OCI-LY7 (cell line): Measurements from ENCODE around the gene THSD7A. TPM values are rescaled to one million over a fixed set of nuclear protein-coding genes. Genes with fewer than 3 reads are reported as not detected.

Experiments
- BruUV-seq: library from RNA; stranded (reverse); fragments of 400-500 nt; replicated peaks from 2 replicates; lab custom pipeline; 2021; lab: Mats Ljungman, UMichigan
- CTCF ChIA-PET: fragments of 300-600 bp; sonication (Branson Sonifier 250); formaldehyde crosslinking; loops from one replicate; lab custom pipeline; 2022; ENCODE audit warnings: antibody characterized with exemption; ENCODE audit not compliant: unreplicated experiment; lab: Charles Lee
- POLR2A ChIA-PET: fragments of 300-600 bp; sonication (Branson Sonifier 250); formaldehyde crosslinking; loops from one replicate; lab custom pipeline; 2022; ENCODE audit warnings: antibody characterized with exemption; lab: Charles Lee
- DNase-seq: peaks from one replicate; pipeline ENCODE4 v3.0.0-alpha.2; 2015; ENCODE audit warnings: low spot score
- H2AFZ ChIP-seq: fragments of 200-600 bp; sonication (generic), shearing (Covaris generic); 2 replicates; pipeline ENCODE4 v1.6.1; 2014; ENCODE audit warnings: mild to moderate bottlenecking, antibody characterized with exemption, low read length, moderate library complexity
- H3K27ac ChIP-seq: fragments of 200-600 bp; sonication (generic); 2 replicates; pipeline ENCODE4 v1.5.1; 2014; ENCODE audit warnings: mixed run types, low read depth, mild to moderate bottlenecking, moderate library complexity, low read length, inconsistent platforms; ENCODE audit not compliant: poor library complexity, severe bottlenecking
- H3K36me3 ChIP-seq: fragments of 200-600 bp; sonication (generic); 2 replicates; pipeline ENCODE4 v1.6.1; 2014; ENCODE audit warnings: mild to moderate bottlenecking, antibody characterized with exemption, low read length, moderate library complexity, mixed read lengths; ENCODE audit not compliant: insufficient read depth
- H3K4me1 ChIP-seq: fragments of 200-600 bp; sonication (generic); 2 replicates; pipeline ENCODE4 v1.5.1; 2014; ENCODE audit warnings: mild to moderate bottlenecking, low read length; ENCODE audit not compliant: insufficient read depth, poor library complexity, severe bottlenecking
- H3K4me2 ChIP-seq: fragments of 200-600 bp; sonication (generic); 2 replicates; pipeline ENCODE4 v1.6.1; 2014; ENCODE audit warnings: mild to moderate bottlenecking, low read length
- H3K4me3 ChIP-seq: fragments of 200-600 bp; sonication (generic); 2 replicates; pipeline ENCODE4 v1.5.1; 2014; ENCODE audit warnings: mild to moderate bottlenecking, low read depth, low read length; ENCODE audit not compliant: poor library complexity, severe bottlenecking
- H3K79me2 ChIP-seq: fragments of 200-600 bp; sonication (generic); 2 replicates; pipeline ENCODE4 v1.6.1; 2016; ENCODE audit warnings: low read depth, mild to moderate bottlenecking, low read length, moderate library complexity, mixed read lengths; ENCODE audit not compliant: insufficient read depth
- H3K9me2 ChIP-seq: fragments of 200-600 bp; sonication (generic); 2 replicates; pipeline ENCODE4 v1.6.1; 2016; ENCODE audit warnings: mild to moderate bottlenecking, low read length, mixed read lengths; ENCODE audit not compliant: insufficient read depth
- H3K9me3 ChIP-seq: fragments of 200-600 bp; sonication (generic); 2 replicates; pipeline ENCODE4 v1.6.1; 2014; ENCODE audit warnings: mild to moderate bottlenecking, mixed run types, low read length, mixed read lengths
- H4K20me1 ChIP-seq: fragments of 200-600 bp; sonication (generic); 2 replicates; pipeline ENCODE4 v1.6.1; 2014; ENCODE audit warnings: mild to moderate bottlenecking, antibody characterized with exemption, low read length, moderate library complexity, mixed read lengths; ENCODE audit not compliant: insufficient read depth
- EZH2phosphoT487 ChIP-seq: fragments of 200-600 bp; sonication (generic); IDR thresholded peaks from 2 replicates; pipeline ENCODE4 v1.6.1; 2018; ENCODE audit warnings: low read depth, borderline replicate concordance, mild to moderate bottlenecking, mixed run types, antibody characterized with exemption, low read length, moderate library complexity, mixed read lengths
- intact Hi-C: fragments of 100-400 bp; cut with micrococcal nuclease; formaldehyde crosslinking; loops from one replicate; pipeline ENCODE4 v1.10.0; 2022; ENCODE audit not compliant: unreplicated experiment
- total RNA-seq, 2 experiments: library from RNA; depleted of rRNA in 1 of 2; stranded (reverse); fragments of >200 nt in 1 of 2; shearing (Covaris generic) in 1 of 2; gene quantifications; 2 replicates each; pipeline ENCODE4 v1.2.3, GENCODE V29; 2014 to 2022
- TF ChIP-seq, protein P1 (sequence below): fragments of 200-600 bp; sonication (generic); conservative IDR thresholded peaks from 2 replicates; pipeline ENCODE4 v1.5.1; 2014; ENCODE audit warnings: mild to moderate bottlenecking, antibody characterized with exemption, low read length, moderate library complexity, mixed read lengths

THSD7A gene
- total RNA-seq, 2 experiments from 2014 or later = 0.13 TPM; not detected in 1

DNA sequence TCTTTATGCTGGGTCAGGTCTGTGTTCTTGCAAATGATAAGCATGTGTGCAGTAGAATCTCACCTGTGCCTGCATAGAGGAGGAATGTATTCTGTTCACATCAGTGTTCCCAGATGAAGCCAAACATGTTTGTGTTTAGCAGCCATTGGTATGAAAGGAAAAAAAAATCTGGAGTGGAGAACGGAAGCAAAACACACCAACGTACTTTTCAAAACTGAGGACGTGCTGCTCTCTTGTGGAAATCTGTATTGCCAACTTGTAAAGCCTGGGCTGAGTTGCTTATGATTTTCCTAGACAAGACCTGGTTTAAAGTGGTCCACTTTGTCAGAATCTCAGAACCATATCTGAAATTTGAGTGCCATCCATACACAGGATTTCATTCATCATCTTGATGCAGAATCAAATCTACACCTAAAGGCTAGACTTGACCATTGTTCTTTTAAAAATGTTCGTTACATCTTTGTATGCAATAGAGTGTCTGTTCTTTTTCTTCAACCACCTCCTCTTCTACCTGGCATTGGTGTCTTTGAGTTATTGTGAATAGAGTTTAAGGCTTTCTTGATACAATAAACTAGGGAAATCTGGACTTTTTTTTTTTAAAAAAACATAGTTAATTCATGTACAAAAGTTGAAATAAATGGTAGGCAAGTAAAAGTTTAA lies 490.6 kb downstream of the THSD7A start:
- no peak overlapping the region for H3K4me2 ChIP-seq
- POLR2A ChIA-PET = no interaction called here
- CTCF ChIA-PET = no interaction called here

DNA sequence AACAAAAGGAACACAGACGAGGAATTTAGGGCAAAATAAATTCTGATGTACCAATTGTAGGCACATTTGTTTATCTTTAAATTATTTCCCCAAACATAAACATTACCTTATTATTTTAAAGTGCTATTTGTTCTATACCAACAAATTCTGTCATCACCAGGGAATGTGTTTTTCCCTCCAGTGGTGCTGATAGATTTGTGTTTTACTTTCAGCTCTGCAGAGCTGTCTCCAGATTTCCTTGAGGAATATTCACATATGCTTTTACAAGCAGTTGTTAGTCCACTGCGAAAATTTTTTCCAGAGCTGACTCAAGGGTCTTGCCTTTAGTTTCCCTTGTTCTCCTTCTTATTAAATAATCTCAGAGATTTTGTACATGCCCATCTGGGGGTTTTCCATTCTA lies 495.6 kb downstream of the THSD7A start:
- Histone ChIP-seq H2AFZ (no peak overlapping the region), H3K4me2 (no peak overlapping the region), H4K20me1 (no peaks in the 10 kb centered on the region), H3K9me2 (no peaks in the 10 kb centered on the region), H3K27ac (no peak overlapping the region), H3K36me3 (no peaks in the 10 kb centered on the region), H3K9me3 (no peaks in the 10 kb centered on the region), H3K4me1 (no peaks in the 10 kb centered on the region), H3K4me3 (no peak overlapping the region), H3K79me2 (no peaks in the 10 kb centered on the region)
- BruUV-seq = no TSS peak
- intact Hi-C loops = no loop called here
- no peak for TF ChIP-seq EZH2phosphoT487
- TF ChIP-seq, protein P1, sequence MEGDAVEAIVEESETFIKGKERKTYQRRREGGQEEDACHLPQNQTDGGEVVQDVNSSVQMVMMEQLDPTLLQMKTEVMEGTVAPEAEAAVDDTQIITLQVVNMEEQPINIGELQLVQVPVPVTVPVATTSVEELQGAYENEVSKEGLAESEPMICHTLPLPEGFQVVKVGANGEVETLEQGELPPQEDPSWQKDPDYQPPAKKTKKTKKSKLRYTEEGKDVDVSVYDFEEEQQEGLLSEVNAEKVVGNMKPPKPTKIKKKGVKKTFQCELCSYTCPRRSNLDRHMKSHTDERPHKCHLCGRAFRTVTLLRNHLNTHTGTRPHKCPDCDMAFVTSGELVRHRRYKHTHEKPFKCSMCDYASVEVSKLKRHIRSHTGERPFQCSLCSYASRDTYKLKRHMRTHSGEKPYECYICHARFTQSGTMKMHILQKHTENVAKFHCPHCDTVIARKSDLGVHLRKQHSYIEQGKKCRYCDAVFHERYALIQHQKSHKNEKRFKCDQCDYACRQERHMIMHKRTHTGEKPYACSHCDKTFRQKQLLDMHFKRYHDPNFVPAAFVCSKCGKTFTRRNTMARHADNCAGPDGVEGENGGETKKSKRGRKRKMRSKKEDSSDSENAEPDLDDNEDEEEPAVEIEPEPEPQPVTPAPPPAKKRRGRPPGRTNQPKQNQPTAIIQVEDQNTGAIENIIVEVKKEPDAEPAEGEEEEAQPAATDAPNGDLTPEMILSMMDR = no peak
- ChIA-PET CTCF (no interaction called here), POLR2A (no interaction called here)
- no peak for DNase-seq

More for the DNA sequence above, 490.6 kb downstream of the THSD7A start:
- H3K79me2 ChIP-seq = no peaks in the 10 kb centered on the region
- H3K9me3 ChIP-seq = no peaks in the 10 kb centered on the region
- no peak for TF ChIP-seq EZH2phosphoT487
- TF ChIP-seq, protein P1 = 0 out of 2 replicates have a peak, but pooled peaks have one; percentile 37
- no peaks in the 10 kb centered on the region for H3K4me1 ChIP-seq
- no TSS peak for BruUV-seq
- no peak overlapping the region for H3K27ac ChIP-seq
- H4K20me1 ChIP-seq = no peaks in the 10 kb centered on the region
- DNase-seq = no peak
- H3K36me3 ChIP-seq = no peaks in the 10 kb centered on the region
- intact Hi-C loops = loop anchor here (10.0 kb wide), 1 partner anchor 457 kb away; no protein-coding TSS in a partner anchor
- no peak overlapping the region for H3K4me3 ChIP-seq
- H3K9me2 ChIP-seq = no peaks in the 10 kb centered on the region
- H2AFZ ChIP-seq = no peak overlapping the region

DNA sequence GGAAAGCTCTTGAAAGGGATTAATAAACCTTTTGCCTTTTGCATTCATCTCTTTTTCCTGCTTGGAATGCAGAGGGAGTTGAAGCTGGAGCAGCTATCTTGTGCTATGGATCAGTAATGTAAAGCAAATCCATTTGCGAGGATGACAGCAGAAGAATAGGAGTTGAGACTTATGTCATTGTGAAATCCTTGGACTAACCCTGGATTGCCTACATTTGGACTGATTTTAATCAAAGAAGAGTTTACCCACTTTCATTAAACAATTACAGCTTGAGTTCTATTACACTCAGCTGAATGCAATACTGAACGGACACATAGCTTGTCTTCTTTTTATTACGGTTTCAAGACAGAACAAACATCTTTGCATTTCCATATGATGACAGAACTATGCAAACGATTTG lies 496.1 kb downstream of the THSD7A start:
- BruUV-seq = no TSS peak
- Histone ChIP-seq H3K4me2 (no peak overlapping the region), H3K9me3 (no peaks in the 10 kb centered on the region), H3K4me3 (no peak overlapping the region), H4K20me1 (no peaks in the 10 kb centered on the region), H3K27ac (no peak overlapping the region), H3K36me3 (no peaks in the 10 kb centered on the region), H2AFZ (no peak overlapping the region), H3K9me2 (no peaks in the 10 kb centered on the region), H3K4me1 (no peaks in the 10 kb centered on the region), H3K79me2 (no peaks in the 10 kb centered on the region)
- DNase-seq = no peak
- intact Hi-C loops = no loop called here
- TF ChIP-seq EZH2phosphoT487 = no peak
- TF ChIP-seq, protein P1 = no peak
- ChIA-PET CTCF (no interaction called here), POLR2A (interaction anchor here (0.5 kb wide), 1 partner anchor 453 kb away, joined by 3 read pairs; no protein-coding TSS in a partner anchor)
